SJSA1 (cell line): ENCODE results near the gene RSL1D1. TPM values are rescaled to one million over a fixed set of nuclear protein-coding genes. Genes with fewer than 3 reads are reported as not detected.

Experiments
- DNase-seq, 2 experiments: peaks; one replicate each; pipeline ENCODE4 v3.0.0-alpha.2; 2015 to 2020; ENCODE audit warnings: low spot score in 2 of 2, low read depth in 1 of 2
- H3K27ac ChIP-seq: fragments of 250-450 bp; sonication (Bioruptor Pico); 2 replicates; pipeline ENCODE4 v1.5.1; 2020; ENCODE audit warnings: mild to moderate bottlenecking, moderate library complexity
- H3K27me3 ChIP-seq: fragments of 250-450 bp; sonication (Bioruptor Pico); replicated peaks from 2 replicates; pipeline ENCODE4 v1.5.1; 2020; ENCODE audit warnings: mild to moderate bottlenecking, moderate library complexity
- H3K36me3 ChIP-seq: fragments of 250-450 bp; sonication (Bioruptor Pico); 2 replicates; pipeline ENCODE4 v1.5.1; 2020; ENCODE audit warnings: mild to moderate bottlenecking
- H3K4me1 ChIP-seq: fragments of 250-450 bp; sonication (Bioruptor Pico); replicated peaks from 2 replicates; pipeline ENCODE4 v1.6.1; 2021; ENCODE audit warnings: mild to moderate bottlenecking
- H3K4me3 ChIP-seq: fragments of 250-450 bp; sonication (Bioruptor Pico); 2 replicates; pipeline ENCODE4 v1.5.1; 2020; ENCODE audit warnings: mild to moderate bottlenecking
- H3K9me3 ChIP-seq: fragments of 250-450 bp; sonication (Bioruptor Pico); replicated peaks from 2 replicates; pipeline ENCODE4 v1.5.1; 2020; ENCODE audit warnings: mild to moderate bottlenecking
- total RNA-seq: library from RNA; depleted of rRNA; stranded (reverse); fragments of >200 nt; shearing (Covaris generic); gene quantifications from 2 replicates; pipeline ENCODE4 v1.2.3, GENCODE V29; 2014; rRNA removed

RSL1D1 gene
- total RNA-seq, result 120 and 204 TPM in 2 replicates

DNA sequence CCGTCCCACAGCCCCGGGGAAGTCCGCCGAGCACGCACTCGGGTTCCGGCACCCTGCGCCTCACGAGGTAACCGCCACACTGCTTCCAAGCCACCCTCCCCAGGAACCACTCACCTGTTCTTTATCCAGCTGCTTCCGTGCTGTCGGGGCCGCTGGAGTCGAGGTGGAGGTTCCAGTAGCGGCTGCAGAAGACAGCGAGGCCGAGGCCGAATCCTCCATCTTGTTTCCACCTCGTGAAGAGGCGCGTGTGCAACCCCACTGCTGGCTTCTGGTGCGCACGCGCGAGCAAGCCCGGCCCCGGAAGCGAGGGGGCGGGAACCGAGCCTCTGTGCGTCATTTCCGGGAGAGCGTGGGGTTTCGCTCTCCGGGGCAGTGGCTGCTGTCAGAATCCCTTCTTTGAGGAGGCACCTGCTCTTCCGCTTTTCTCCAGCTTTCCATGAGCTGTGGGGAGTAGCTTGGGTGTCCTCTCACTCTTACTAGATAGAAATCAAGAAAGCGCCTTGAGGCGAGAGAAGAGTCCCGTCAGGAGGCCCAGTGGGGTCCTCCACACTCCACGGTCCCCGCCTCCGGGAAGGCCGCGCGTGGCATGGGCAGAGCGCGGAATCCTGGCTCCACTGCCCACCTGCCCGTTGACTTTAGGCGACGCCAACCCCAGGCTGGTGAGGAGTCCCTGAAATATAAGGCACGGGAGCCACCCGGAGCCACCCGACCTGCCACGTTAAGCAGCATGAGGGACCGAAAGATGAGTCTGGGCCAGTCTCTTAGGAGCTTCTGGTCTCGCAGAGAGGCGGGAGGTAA is at the start of gene RSL1D1:
Gene RSL1D1, minus strand, starts transcription at position 249 of the 798 bp plus-strand sequence. Its CDS starts 30 bp downstream, at position 219.
- H3K4me1 ChIP-seq, result peaks cover 12% of the 10 kb centered on the region; the same call in 1 of the 2 replicates
- no peaks in the 10 kb centered on the region for H3K9me3 ChIP-seq
- peaks cover 51% of the 10 kb centered on the region for H3K36me3 ChIP-seq
- no peaks in the 10 kb centered on the region for H3K27me3 ChIP-seq
- peak within 1 kb of the TSS; percentile 82 for H3K4me3 ChIP-seq
- H3K27ac ChIP-seq, result peak within 1 kb of the TSS; percentile 40
- DNase-seq, result peak; percentile 91 to 95

DNA sequence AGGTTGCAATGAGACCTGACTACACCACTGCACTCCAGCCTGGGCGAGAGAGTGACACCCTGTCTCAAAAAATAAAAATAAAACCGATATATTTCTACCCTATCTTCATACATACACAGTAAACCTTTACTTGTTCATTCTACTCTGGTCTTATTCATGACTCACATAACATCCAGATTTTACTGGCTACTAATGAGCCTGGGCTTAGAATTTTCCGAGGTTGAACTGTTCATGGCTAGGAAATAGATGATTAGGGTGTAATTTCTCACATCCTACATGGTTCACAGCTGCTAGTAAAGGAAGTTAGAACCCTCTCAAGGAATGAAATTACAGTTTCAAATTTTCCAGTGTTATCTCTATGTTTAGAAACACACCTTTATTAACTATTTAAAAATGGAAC is 49.7 kb upstream of the RSL1D1 start:
- no peak overlapping the region for H3K4me3 ChIP-seq
- DNase-seq, result no peak
- no peaks in the 10 kb centered on the region for H3K9me3 ChIP-seq
- no peaks in the 10 kb centered on the region for H3K27me3 ChIP-seq
- H3K4me1 ChIP-seq, result peaks cover 7% of the 10 kb centered on the region; the same call in 1 of the 2 replicates
- H3K36me3 ChIP-seq, result peaks cover 51% of the 10 kb centered on the region
- no peak overlapping the region for H3K27ac ChIP-seq

DNA sequence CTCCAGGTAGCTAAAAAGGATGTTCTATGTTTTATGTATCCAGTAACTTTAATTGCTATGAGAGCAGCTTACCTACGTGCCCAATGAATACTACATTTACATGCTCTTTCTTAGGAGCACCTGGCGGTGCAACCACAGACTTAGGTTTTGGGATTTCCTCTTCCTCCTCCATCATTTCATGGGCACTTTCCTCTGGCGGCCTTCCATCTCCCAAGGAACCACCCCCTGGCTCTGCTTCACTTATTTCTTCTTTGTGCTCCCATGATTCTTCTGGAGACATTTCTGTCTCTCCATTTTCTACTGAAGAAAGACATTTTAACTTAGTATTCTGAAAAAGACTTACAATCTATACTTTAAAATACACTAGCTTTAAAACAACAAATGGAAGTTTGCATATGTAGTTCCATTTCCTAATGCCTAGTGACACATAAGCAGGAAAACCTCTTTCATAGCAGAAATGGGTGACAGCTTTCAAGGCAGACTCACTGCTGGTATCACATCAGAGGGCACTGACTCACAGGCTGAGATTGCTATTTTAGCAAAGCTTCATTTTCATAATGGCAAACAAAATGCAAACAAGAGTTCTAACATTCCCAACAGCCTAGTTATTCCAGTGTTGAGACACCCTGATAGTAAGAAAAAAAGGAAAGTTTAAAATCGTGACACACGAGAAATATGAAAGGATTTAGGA is 45.3 kb upstream of the RSL1D1 start:
- Histone ChIP-seq H3K9me3 (no peaks in the 10 kb centered on the region), H3K4me3 (no peak overlapping the region), H3K27ac (no peak overlapping the region), H3K4me1 (peaks cover 7% of the 10 kb centered on the region; the same call in 1 of the 2 replicates), H3K27me3 (no peaks in the 10 kb centered on the region), H3K36me3 (peaks cover 58% of the 10 kb centered on the region)
- DNase-seq, result no peak

DNA sequence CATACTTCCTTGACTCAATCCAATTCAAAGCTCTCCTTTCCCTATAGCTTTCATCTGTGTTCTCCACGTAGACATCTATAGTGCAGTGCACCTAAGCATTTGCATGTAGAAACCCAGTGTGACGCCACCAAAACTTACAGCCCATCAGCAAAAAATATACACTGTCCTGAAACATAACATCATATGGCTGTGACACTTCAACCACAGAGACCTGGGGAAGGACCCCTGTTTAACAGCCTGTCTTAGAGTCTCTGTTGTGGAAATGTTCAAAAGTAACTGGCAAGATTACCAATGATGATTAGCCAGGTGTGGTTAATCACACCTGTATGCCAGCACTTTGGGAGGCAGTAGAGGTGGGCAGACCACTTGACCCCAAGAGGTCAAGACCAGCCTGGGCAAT is 42.2 kb upstream of the RSL1D1 start:
- Histone ChIP-seq H3K9me3 (no peaks in the 10 kb centered on the region), H3K4me3 (no peak overlapping the region), H3K36me3 (peaks cover 71% of the 10 kb centered on the region)

DNA sequence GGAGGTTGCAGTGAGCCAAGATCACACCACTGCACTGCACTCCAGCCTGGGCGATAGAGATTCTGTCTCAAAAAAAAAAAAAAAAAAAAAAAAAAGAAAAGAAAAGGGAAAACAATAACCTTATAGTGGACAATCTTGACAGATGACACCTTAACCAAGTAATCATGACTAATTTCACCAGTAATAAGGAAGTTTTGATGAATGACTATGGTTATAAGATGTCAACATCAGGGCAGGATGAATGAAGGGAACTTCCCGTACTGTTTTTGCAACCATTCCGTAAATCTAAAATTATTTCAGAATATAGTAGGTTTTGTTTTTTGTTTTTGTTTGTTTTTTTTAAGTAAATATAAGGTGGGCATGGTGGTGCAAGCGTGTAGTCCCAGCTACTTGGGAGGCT is 41.4 kb upstream of the RSL1D1 start:
- H3K4me3 ChIP-seq, result no peak overlapping the region
- peaks cover 7% of the 10 kb centered on the region; the same call in 1 of the 2 replicates for H3K4me1 ChIP-seq
- peaks cover 78% of the 10 kb centered on the region for H3K36me3 ChIP-seq
- no peak for DNase-seq
- no peak overlapping the region for H3K27ac ChIP-seq
- H3K9me3 ChIP-seq, result no peaks in the 10 kb centered on the region
- no peaks in the 10 kb centered on the region for H3K27me3 ChIP-seq

More for the DNA sequence above, 42.2 kb upstream of the RSL1D1 start:
- Histone ChIP-seq H3K27me3 (no peaks in the 10 kb centered on the region), H3K4me1 (peaks cover 7% of the 10 kb centered on the region; the same call in 1 of the 2 replicates), H3K27ac (no peak overlapping the region)
- DNase-seq, result no peak

DNA sequence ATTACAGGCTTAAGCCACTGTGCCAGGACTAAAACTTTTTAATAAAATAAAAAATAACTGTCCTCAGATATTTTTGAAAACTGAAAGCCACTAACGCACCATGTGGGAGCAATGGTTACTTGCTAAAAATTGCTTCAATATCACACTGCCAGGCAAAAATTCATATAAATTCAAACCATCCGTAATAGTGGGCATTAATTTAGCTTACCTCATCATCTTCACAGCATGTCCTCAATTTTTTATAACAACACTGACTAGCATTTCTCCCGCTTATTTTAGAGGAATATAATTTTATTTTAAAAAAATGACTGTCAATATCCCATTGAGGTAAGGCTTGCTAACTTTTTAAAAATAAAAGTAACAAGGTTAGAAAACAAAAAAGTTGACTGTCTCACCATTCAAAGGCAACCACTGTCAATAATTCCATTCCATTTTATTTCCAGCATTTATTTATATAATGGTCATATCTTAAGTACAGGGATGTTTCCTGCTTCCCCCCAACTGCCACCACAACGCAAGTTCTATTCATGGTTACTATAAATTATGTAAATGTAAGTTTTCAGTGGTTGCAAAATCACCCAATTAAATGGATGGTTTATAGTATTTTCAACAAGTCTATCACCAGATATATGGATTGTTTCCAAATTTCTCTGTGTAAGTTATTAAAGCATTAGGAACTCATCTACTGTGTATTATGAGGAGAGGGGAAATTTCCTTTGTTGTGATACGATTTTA is 39.1 kb upstream of the RSL1D1 start:
- no peaks in the 10 kb centered on the region for H3K9me3 ChIP-seq
- H3K27me3 ChIP-seq, result no peaks in the 10 kb centered on the region
- no peak for DNase-seq
- no peaks in the 10 kb centered on the region for H3K4me1 ChIP-seq
- H3K4me3 ChIP-seq, result no peak overlapping the region
- no peak overlapping the region for H3K27ac ChIP-seq
- peaks cover 85% of the 10 kb centered on the region for H3K36me3 ChIP-seq

DNA sequence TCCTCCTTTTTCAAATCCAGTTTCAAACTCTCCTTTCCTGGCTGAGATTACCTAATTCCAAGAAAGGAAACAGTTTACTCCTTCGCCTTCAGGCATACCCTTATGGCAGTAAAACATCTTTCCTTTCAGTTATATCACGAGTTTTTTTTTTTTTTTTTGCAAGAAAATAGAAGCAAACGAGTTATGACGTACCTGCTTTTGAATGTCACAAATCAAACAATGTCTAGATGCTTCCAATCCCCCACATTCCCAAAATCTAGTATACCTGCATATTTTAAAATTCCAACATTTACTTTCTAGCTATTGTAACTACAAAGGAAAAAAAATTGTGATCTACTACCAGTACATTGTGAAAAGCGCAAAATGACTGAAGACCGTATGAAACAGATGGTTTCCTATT is 35.5 kb upstream of the RSL1D1 start:
- Histone ChIP-seq H3K36me3 (peaks cover 90% of the 10 kb centered on the region), H3K4me1 (no peaks in the 10 kb centered on the region), H3K9me3 (no peaks in the 10 kb centered on the region), H3K27me3 (no peaks in the 10 kb centered on the region), H3K4me3 (no peak overlapping the region), H3K27ac (no peak overlapping the region)
- DNase-seq, result no peak

DNA sequence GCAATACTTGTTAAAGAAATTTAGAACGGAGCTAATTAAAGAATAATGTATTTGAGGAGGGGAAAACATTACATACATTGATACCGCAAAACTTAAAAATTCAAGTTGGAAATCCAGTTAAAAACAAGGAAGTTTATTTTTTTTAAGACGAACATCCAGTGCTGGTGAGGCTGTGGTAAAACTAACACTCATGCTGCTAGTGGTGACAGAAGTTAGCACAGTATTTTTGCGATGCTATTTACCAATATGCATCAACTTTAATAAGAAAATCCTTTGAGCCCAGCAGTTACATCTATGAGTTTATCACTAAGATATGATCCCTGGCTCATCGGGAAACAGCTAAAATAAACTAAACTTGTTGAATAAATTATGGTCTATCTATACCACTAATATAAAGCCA is 32.7 kb upstream of the RSL1D1 start:
- Histone ChIP-seq H3K36me3 (peaks cover 91% of the 10 kb centered on the region), H3K27ac (no peak overlapping the region)

DNA sequence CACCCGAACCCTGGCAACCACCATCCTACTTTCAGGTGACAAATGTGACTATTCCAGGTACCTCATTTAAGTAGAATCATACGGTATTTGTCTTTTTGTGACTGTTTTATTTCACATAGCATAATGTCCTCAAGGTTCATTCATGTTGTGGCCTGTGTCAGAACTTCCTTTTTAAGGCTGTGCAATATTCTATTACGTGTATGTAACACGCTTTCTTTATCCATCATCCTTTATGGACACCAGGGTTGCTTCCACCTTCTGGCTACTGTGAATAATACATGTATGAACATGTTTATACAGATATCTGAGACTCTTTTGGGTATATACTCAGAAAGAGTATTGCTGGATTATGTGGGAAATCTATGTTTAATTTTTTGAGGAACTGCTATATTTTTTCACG is 28.7 kb upstream of the RSL1D1 start:
- Histone ChIP-seq H3K36me3 (peaks cover 91% of the 10 kb centered on the region), H3K4me1 (no peaks in the 10 kb centered on the region), H3K4me3 (no peak overlapping the region), H3K9me3 (no peaks in the 10 kb centered on the region), H3K27ac (no peak overlapping the region), H3K27me3 (no peaks in the 10 kb centered on the region)
- DNase-seq, result no peak

More for the DNA sequence above, 32.7 kb upstream of the RSL1D1 start:
- H3K27me3 ChIP-seq, result no peaks in the 10 kb centered on the region
- H3K4me1 ChIP-seq, result no peaks in the 10 kb centered on the region
- H3K9me3 ChIP-seq, result no peaks in the 10 kb centered on the region
- no peak for DNase-seq
- H3K4me3 ChIP-seq, result no peak overlapping the region

DNA sequence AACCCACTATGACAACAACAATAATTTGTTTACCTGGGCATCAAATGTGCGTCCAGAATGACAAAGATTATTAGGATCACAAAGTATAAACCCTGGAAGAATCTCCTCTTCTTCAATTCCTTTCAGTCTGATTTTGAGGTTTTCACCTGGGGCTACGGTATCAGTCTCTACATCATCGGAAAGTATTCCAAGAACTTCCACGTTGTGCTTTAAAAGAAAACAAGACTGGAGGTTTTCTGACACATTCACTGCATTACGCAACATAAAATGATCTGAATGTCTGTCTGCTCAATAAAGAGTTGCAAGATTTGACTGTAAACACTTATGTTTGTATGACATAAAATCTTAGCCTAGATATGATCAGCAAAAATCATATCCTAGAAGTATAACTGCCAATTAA is 26.0 kb upstream of the RSL1D1 start:
- Histone ChIP-seq H3K4me3 (no peak overlapping the region), H3K27ac (no peak overlapping the region), H3K4me1 (no peaks in the 10 kb centered on the region), H3K9me3 (no peaks in the 10 kb centered on the region), H3K36me3 (peaks cover 87% of the 10 kb centered on the region), H3K27me3 (no peaks in the 10 kb centered on the region)
- DNase-seq, result no peak

DNA sequence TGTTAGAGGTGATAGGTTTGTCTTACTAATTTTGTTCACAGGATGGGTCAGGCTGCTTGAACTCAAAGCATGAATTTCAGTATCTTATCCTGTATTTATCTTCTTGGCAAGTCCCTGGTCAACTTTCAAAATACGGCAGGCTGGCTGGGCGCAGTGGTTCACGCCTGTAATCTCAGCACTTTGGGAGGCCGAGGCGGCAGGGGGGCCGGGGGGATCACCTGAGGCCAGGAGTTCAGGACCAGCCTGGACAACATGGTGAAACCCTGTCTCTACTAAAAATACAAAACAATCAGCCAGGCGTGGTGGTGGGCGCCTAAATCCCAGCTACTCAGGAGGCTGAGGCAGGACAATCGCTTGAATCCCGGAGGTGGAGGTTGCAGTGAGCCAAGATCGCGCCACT is 25.0 kb upstream of the RSL1D1 start:
- Histone ChIP-seq H3K4me3 (no peak overlapping the region), H3K27me3 (no peaks in the 10 kb centered on the region), H3K27ac (no peak overlapping the region), H3K9me3 (no peaks in the 10 kb centered on the region), H3K36me3 (peaks cover 80% of the 10 kb centered on the region), H3K4me1 (no peaks in the 10 kb centered on the region)
- DNase-seq, result no peak

DNA sequence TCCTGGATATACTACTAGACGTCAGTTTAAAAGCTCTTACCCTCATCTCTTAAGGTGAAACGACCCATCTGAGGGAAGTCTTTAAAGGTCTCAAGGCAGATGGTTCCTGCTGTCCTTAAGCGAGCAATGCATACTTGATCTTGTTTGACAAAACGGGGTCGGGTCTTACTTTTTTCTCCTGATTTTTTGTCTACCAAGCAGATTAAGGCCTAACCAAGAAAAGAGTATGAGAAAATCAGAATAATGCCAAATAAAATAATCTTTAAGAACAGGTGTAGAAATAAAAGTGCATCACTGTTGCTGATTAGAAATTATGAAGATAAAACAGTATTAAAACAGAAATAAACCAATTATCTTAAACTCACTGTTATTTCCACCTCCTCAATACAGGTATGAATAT is 24.4 kb upstream of the RSL1D1 start:
- Histone ChIP-seq H3K4me1 (no peaks in the 10 kb centered on the region), H3K27me3 (no peaks in the 10 kb centered on the region), H3K36me3 (peaks cover 80% of the 10 kb centered on the region), H3K27ac (no peak overlapping the region), H3K9me3 (no peaks in the 10 kb centered on the region), H3K4me3 (no peak overlapping the region)
- DNase-seq, result no peak

DNA sequence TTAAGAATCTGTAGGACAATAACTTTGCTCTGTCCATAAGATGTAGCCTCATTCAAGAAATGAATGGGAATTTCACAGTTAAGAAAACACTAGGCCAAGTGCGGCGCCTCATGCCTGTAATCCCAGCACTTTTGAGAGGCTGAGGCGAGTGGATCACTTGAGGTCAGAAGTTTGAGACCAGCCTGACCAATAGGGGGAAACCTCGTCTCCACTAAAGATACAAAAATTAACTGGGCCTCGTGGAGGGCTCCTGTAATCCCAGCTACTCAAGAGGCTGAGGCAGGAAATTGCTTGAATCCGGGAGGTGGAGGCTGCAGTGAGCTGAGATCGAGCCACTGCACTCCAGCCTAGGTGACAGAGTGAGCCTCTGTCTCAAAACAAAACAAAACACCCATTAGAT is 19.9 kb upstream of the RSL1D1 start:
- no peaks in the 10 kb centered on the region for H3K27me3 ChIP-seq
- no peak overlapping the region for H3K4me3 ChIP-seq
- H3K4me1 ChIP-seq, result peaks cover 8% of the 10 kb centered on the region
- H3K36me3 ChIP-seq, result peaks cover 61% of the 10 kb centered on the region
- peak in 1 of 2 experiments; percentile 12 for DNase-seq
- H3K9me3 ChIP-seq, result 0 out of 2 replicates have a peak, but pooled peaks cover 3% of the 10 kb centered on the region
- no peak overlapping the region for H3K27ac ChIP-seq
